Fibroblast of mammary gland (primary cell): ENCODE data around the gene ARHGEF19.
"Not testable (repeated sequence)": the region's sequence is repeated elsewhere in the genome, so short reads cannot be mapped to it uniquely, and the experiment has no call there.

Experiments used
- DNase-seq: peaks from one replicate; pipeline ENCODE4 v3.0.0-alpha.2; 2010; ENCODE audit warnings: low read depth
- H3K4me3 ChIP-seq: 2 replicates; pipeline ENCODE4 v1.5.1; 2011; ENCODE audit warnings: low read depth, mild to moderate bottlenecking, low read length, moderate library complexity; ENCODE audit not compliant: control insufficient read depth
- CTCF ChIP-seq: conservative IDR thresholded peaks from 2 replicates; pipeline ENCODE4 v1.5.1; 2011; ENCODE audit warnings: low read depth, low read length, inconsistent platforms; ENCODE audit not compliant: control insufficient read depth, insufficient read depth

The ARHGEF19 gene

GRCh38 chr1:16219968-16220500 lies 7.6 kb upstream of the ARHGEF19 start:
- no peak for TF ChIP-seq CTCF
- no peak overlapping the region for H3K4me3 ChIP-seq
- no peak for DNase-seq

GRCh38 chr1:16218674-16219071 lies 6.2 kb upstream of the ARHGEF19 start:
- no peak for TF ChIP-seq CTCF
- no peak for DNase-seq
- no peak overlapping the region for H3K4me3 ChIP-seq

- no peak for TF ChIP-seq CTCF
- DNase-seq = no peak
- H3K4me3 ChIP-seq = no peak overlapping the region
Observed at GRCh38 chr1:16218014-16218673, 5.7 kb upstream of the ARHGEF19 start.

- H3K4me3 ChIP-seq = peak overlapping the region; percentile 51
- DNase-seq = peak; percentile 94
- TF ChIP-seq CTCF = no peak
Observed at GRCh38 chr1:16217061-16217785, 4.8 kb upstream of the ARHGEF19 start.

- H3K4me3 ChIP-seq = peak overlapping the region; percentile 43
- no peak for TF ChIP-seq CTCF
- DNase-seq = peak; percentile 76
Observed at GRCh38 chr1:16215882-16216753, 3.7 kb upstream of the ARHGEF19 start.

GRCh38 chr1:16215240-16215639 lies 2.8 kb upstream of the ARHGEF19 start:
- not testable (repeated sequence) for H3K4me3 ChIP-seq, DNase-seq

- H3K4me3 ChIP-seq, DNase-seq: not testable (repeated sequence)
Observed at GRCh38 chr1:16213544-16213943, 1.1 kb upstream of the ARHGEF19 start.
